GM12878 (cell line): ENCODE measurements around the gene YTHDF2. TPM values are rescaled to one million over a fixed set of nuclear protein-coding genes. Genes with fewer than 3 reads are reported as not detected.

Experiments
- ATAC-seq: fragments of 200-7000 bp; cut with Tn5 transposase; 3 replicates; pipeline ENCODE4 v1.9.1; 2020; ENCODE audit warnings: mild to moderate bottlenecking, moderate library complexity
- BruUV-seq: library from RNA; stranded (reverse); fragments of 400-500 nt; replicated peaks from 2 replicates; lab custom pipeline; 2021; lab: Mats Ljungman, UMichigan
- CTCF ChIA-PET: fragments of 300-600 bp; sonication (Branson Sonifier 250); formaldehyde crosslinking; extraction: SDS; loops from one replicate; lab custom pipeline; 2021; ENCODE audit warnings: inconsistent platforms; lab: Yijun Ruan, JAX
- POLR2A ChIA-PET: fragments of 350-600 bp; formaldehyde crosslinking; extraction: SDS; loops from one replicate; lab custom pipeline; 2021; ENCODE audit warnings: inconsistent platforms; lab: Charles Lee
- RAD21 ChIA-PET: fragments of 300-600 bp; sonication (Branson Sonifier 250); formaldehyde crosslinking; loops from one replicate; lab custom pipeline; 2023; ENCODE audit warnings: antibody characterized with exemption; ENCODE audit not compliant: unreplicated experiment; lab: Charles Lee
- SMC1A ChIA-PET: fragments of 300-600 bp; sonication (Branson Sonifier 250); formaldehyde crosslinking; loops from one replicate; lab custom pipeline; 2023; ENCODE audit not compliant: unreplicated experiment, uncharacterized antibody; lab: Charles Lee
- DNase-seq: peaks from one replicate; pipeline ENCODE4 v3.0.0-alpha.2; 2011; ENCODE audit warnings: low read depth, low spot score
- FAIRE-seq: peaks from 3 replicates; lab custom pipeline; 2011; peaks lifted over from hg19 to GRCh38; lab: Jason Lieb, UNC
- H2AFZ ChIP-seq: 2 replicates; pipeline ENCODE4 v1.6.0; 2011; ENCODE audit warnings: low read depth, low read length, control low read depth; ENCODE audit not compliant: control insufficient read depth
- H3K27ac ChIP-seq: 2 replicates; pipeline ENCODE4 v1.5.1; 2011; ENCODE audit warnings: control low read depth; ENCODE audit not compliant: control insufficient read depth, insufficient read depth
- H3K27me3 ChIP-seq, 2 experiments: replicated peaks in 1 of 2; 2 replicates each; pipeline versions ENCODE4 v1.6.0 to v1.6.1; 2011; ENCODE audit warnings: low read length in 1 of 2; ENCODE audit not compliant: control insufficient read depth in 2 of 2, insufficient read depth in 2 of 2
- H3K36me3 ChIP-seq, 2 experiments: 2 replicates each; pipeline ENCODE4 v1.5.1; 2011; ENCODE audit warnings: low read length in 1 of 2; ENCODE audit not compliant: control insufficient read depth in 2 of 2, insufficient read depth in 2 of 2
- H3K4me1 ChIP-seq: 2 replicates; pipeline ENCODE4 v1.6.1; 2011; ENCODE audit warnings: mild to moderate bottlenecking, low read length, moderate library complexity, mixed read lengths; ENCODE audit not compliant: control insufficient read depth, insufficient read depth
- H3K4me2 ChIP-seq: 2 replicates; pipeline ENCODE4 v1.6.0; 2011; ENCODE audit warnings: control low read depth; ENCODE audit not compliant: control insufficient read depth, insufficient read depth
- H3K4me3 ChIP-seq: fragments of 200-600 bp; sonication (generic); 2 replicates; pipeline ENCODE4 v1.5.1; 2016
- H3K79me2 ChIP-seq: 2 replicates; pipeline ENCODE4 v1.6.0; 2011; ENCODE audit warnings: low read length; ENCODE audit not compliant: control insufficient read depth, insufficient read depth
- H3K9ac ChIP-seq: 2 replicates; pipeline ENCODE4 v1.8.0; 2011; ENCODE audit warnings: low read length, control low read depth, mixed read lengths; ENCODE audit not compliant: control insufficient read depth, insufficient read depth
- H3K9me3 ChIP-seq: replicated peaks from 3 replicates; pipeline ENCODE4 v1.5.1; 2011; ENCODE audit warnings: mild to moderate bottlenecking, low read length; ENCODE audit not compliant: control insufficient read depth, insufficient read depth
- H4K20me1 ChIP-seq: 2 replicates; pipeline ENCODE4 v1.6.0; 2011; ENCODE audit not compliant: control insufficient read depth, insufficient read depth
- CHD2 ChIP-seq: IDR thresholded peaks from 2 replicates; pipeline ENCODE4 v1.6.1; 2011; ENCODE audit warnings: low read depth, low read length, improper control_type of control experiment, borderline replicate concordance
- EZH2 ChIP-seq: IDR thresholded peaks from 2 replicates; pipeline ENCODE4 v1.6.1; 2012; ENCODE audit warnings: low read depth, mild to moderate bottlenecking, control low read depth, inconsistent platforms, low read length, borderline replicate concordance; ENCODE audit not compliant: control insufficient read depth
- GATAD2B ChIP-seq: fragments of 450-650 bp; conservative IDR thresholded peaks from 2 replicates; pipeline ENCODE4 v1.6.1; 2017; ENCODE audit warnings: low read depth, mild to moderate bottlenecking, moderate library complexity
- IKZF2 ChIP-seq, 2 experiments: fragments of 450-650 bp; IDR thresholded peaks; 2 replicates each; pipeline ENCODE4 v1.6.1; 2017; ENCODE audit warnings: mild to moderate bottlenecking in 2 of 2, moderate library complexity in 2 of 2
- LARP7 ChIP-seq: fragments of 450-650 bp; IDR thresholded peaks from 2 replicates; pipeline ENCODE4 v1.6.1; 2017; ENCODE audit warnings: mild to moderate bottlenecking
- MEF2B ChIP-seq: fragments of 450-650 bp; IDR thresholded peaks from 2 replicates; pipeline ENCODE4 v1.6.1; 2018; ENCODE audit warnings: mild to moderate bottlenecking, moderate library complexity; ENCODE audit not compliant: partially characterized antibody, poor library complexity, severe bottlenecking
- MXI1 ChIP-seq: fragments of 150-350 bp; IDR thresholded peaks from 2 replicates; pipeline ENCODE4 v1.6.1; 2011; ENCODE audit warnings: low read depth, mild to moderate bottlenecking, inconsistent platforms, low read length, improper control_type of control experiment
- NR2F1 ChIP-seq: fragments of 450-650 bp; conservative IDR thresholded peaks from 2 replicates; pipeline ENCODE4 v1.6.1; 2017; ENCODE audit warnings: mild to moderate bottlenecking
- RELB ChIP-seq: fragments of 450-650 bp; IDR thresholded peaks from 2 replicates; pipeline ENCODE4 v1.6.1; 2017; ENCODE audit warnings: low read depth, mild to moderate bottlenecking, moderate library complexity
- ZNF217 ChIP-seq: fragments of 450-650 bp; IDR thresholded peaks from 2 replicates; pipeline ENCODE4 v1.6.1; 2017; ENCODE audit warnings: antibody characterized with exemption, mild to moderate bottlenecking
- WGBS: methylation state at CpG from one replicate; pipeline ENCODE4 v1.1.6; 2016; ENCODE audit warnings: low lambda C conversion rate; ENCODE audit not compliant: insufficient replicate concordance, insufficient coverage; ENCODE audit errors: missing lambda C conversion rate; 5-methylcytosine and 5-hydroxymethylcytosine counted together
- in situ Hi-C: fragments of 300-500 bp; cut with MboI; formaldehyde crosslinking; loops from 9 replicates; pipeline ENCODE4 v1.14.3; 2018; ENCODE audit warnings: mixed read lengths
- intact Hi-C: fragments of 100-400 bp; cut with micrococcal nuclease; formaldehyde crosslinking; loops from one replicate; pipeline ENCODE4 v1.14.2; 2022; ENCODE audit not compliant: unreplicated experiment
- polyA plus RNA-seq, 11 experiments: library from polyadenylated mRNA; depleted of rRNA in 4 of 11; unstranded in 6 of 11; stranded (reverse) in 5 of 11; fragments of >200 nt; fragmentation: Nextera tagmentation in 4 of 11; fragmentation: Illumina TruSeq in 1 of 11; extraction: Ambion mirVana in 4 of 11; extraction: Trizol in 1 of 11; gene quantifications; 1 replicate in 1 of 11; 2 replicates in 10 of 11; pipeline versions ENCODE4 v1.2.1 to v1.2.3, GENCODE V29; 2011 to 2016; ENCODE audit warnings: inconsistent platforms in 2 of 11, missing spikeins in 2 of 11, low read depth in 1 of 11
- total RNA-seq, 4 experiments: library from RNA; depleted of rRNA in 3 of 4; stranded (reverse); fragments of >200 nt in 3 of 4; fragmentation: Illumina TruSeq in 1 of 4; extraction: Trizol in 1 of 4; gene quantifications; 2 replicates each; pipeline versions ENCODE4 v1.2.1 to v1.2.3, GENCODE V29; 2013 to 2021
- TF ChIP-seq, protein P1 (sequence below): IDR thresholded peaks from 2 replicates; pipeline ENCODE4 v1.6.1; 2011; ENCODE audit warnings: borderline replicate concordance, low read depth, mild to moderate bottlenecking, moderate library complexity, mixed read lengths, low read length; ENCODE audit not compliant: insufficient read depth; ENCODE audit errors: extremely low read length

The YTHDF2 gene
- total and polyA plus RNA-seq, 10 of the 15 experiments (the other 5 are each of a cell fraction or from before 2014, with no cell fraction given): 42.4 to 121 (median 66.9) TPM

DNA sequence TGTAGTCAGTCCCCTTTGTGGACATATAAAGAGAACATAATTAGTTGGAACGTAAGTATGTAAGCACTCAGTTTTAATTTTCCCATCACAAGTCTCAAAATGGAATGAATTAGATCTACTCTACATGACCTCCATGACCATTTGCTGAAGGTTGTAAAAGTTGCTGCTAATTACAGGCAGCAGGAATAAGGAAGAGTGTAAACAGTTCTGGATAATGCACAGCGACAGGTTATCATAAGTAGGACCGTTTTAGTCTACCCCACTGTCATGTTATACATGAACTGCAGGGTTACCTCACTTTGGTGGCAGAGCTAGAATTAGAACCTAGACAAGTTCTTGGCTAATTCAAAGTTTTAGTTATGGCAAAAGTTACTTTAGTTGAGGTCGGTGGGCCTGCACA is 21.7 kb downstream of the YTHDF2 start:
- no peak overlapping the region for H3K9ac ChIP-seq
- TF ChIP-seq EZH2 (no peak), CHD2 (no peak), RELB (no peak), IKZF2 (IDR thresholded peaks at IDR 0.05) (no peak), LARP7 (no peak), GATAD2B (no peak), MXI1 (no peak), MEF2B (no peak), NR2F1 (no peak), ZNF217 (no peak)
- TF ChIP-seq, protein P1, sequence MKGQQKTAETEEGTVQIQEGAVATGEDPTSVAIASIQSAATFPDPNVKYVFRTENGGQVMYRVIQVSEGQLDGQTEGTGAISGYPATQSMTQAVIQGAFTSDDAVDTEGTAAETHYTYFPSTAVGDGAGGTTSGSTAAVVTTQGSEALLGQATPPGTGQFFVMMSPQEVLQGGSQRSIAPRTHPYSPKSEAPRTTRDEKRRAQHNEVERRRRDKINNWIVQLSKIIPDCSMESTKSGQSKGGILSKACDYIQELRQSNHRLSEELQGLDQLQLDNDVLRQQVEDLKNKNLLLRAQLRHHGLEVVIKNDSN: no peak
- no peak overlapping the region for H3K4me3 ChIP-seq
- H3K4me2 ChIP-seq: no peak overlapping the region
- POLR2A ChIA-PET: interaction anchor here (0.7 kb wide), 1 partner anchor 88 kb away, joined by 3 read pairs; no protein-coding TSS in a partner anchor
- 73% methylated on average over 4 of the region's 4 CpGs for WGBS
- CTCF ChIA-PET: interaction anchor here (1.0 kb wide), 1 partner anchor 22 kb away, joined by 4 read pairs; the partner anchor contains the start of gene YTHDF2
- BruUV-seq: no TSS peak
- no peak for FAIRE-seq
- peaks cover 7% of the 10 kb centered on the region; the same call in 1 of the 2 replicates for H4K20me1 ChIP-seq
- RAD21 ChIA-PET: no interaction called here
- in situ Hi-C loops: no loop called here
- H3K79me2 ChIP-seq: peaks cover 82% of the 10 kb centered on the region
- intact Hi-C loops: no loop called here
- H3K4me1 ChIP-seq: no peaks in the 10 kb centered on the region
- DNase-seq: no peak
- no peak overlapping the region for H2AFZ ChIP-seq
- SMC1A ChIA-PET: no interaction called here
- no peaks in the 10 kb centered on the region for H3K27me3 ChIP-seq
- peaks cover 2 to 21% of the 10 kb centered on the region in 2 experiments for H3K36me3 ChIP-seq
- ATAC-seq: no peak
- no peaks in the 10 kb centered on the region for H3K9me3 ChIP-seq
- no peak overlapping the region for H3K27ac ChIP-seq
